Measurements from ENCODE around the gene PTTG1IP2. TPM values are rescaled to one million over a fixed set of nuclear protein-coding genes. Genes with fewer than 3 reads are reported as not detected.

Gene PTTG1IP2
- total and polyA plus RNA-seq, 9 of the 15 experiments (the other 6 are each of a cell fraction or from before 2014, with no cell fraction given), result not detected

DNA sequence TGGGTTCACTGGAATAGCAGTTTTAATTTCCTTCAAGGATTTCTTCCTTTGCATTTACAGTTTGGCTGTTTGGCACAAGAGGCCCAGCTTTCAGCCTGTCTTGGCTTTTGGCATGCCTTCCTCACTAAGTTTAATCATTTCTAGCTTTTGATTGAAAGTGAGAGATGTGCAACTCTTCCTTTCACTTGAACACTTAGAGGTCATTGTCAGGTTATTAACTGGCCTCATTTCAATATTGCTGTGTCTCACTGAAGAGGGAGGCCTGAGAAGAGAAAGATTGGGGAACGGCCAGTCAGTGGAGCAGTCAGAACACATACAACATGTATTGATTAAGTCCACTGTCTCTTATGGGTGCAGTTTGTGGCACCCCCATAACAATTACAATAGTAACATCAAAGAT lies 33.9 kb downstream of the PTTG1IP2 start:
- H3K9ac ChIP-seq (ENCODE audit: insufficient read depth in 1 of 2, low read depth in 2 of 2, low read length in 2 of 2), result no peak overlapping the region
- H3K27ac ChIP-seq (ENCODE audit: extremely low read depth, low read depth, low read length), result no peak overlapping the region
- WGBS (ENCODE audit: insufficient coverage, low coverage, missing lambda C conversion rate), result 0% methylated on average over 1 of the region's 1 CpG
- no peak overlapping the region for H3K4me3 ChIP-seq
- intact Hi-C loops (cut with micrococcal nuclease) (no loop called here), in situ Hi-C loops (cut with MboI) (no loop called here)
- no peaks in the 10 kb centered on the region for H3K79me2 ChIP-seq (ENCODE audit: control insufficient read depth, insufficient read depth, low read length)
- H3K27me3 ChIP-seq (ENCODE audit: control insufficient read depth in 2 of 2, insufficient read depth in 2 of 2, low read length in 2 of 2), result no peaks in the 10 kb centered on the region
- H3K9me1 ChIP-seq (ENCODE audit: control insufficient read depth, insufficient read depth, low read length), result no peaks in the 10 kb centered on the region
- no peak for FAIRE-seq
- no peak for ATAC-seq
- CTCF ChIA-PET (ENCODE audit: low intra/inter-chr PET ratio), result no interaction called here
- no peaks in the 10 kb centered on the region for H3K9me3 ChIP-seq (replicated peaks; ENCODE audit: control insufficient read depth, insufficient read depth, low read depth, low read length)
- no peaks in the 10 kb centered on the region for H3K4me1 ChIP-seq (replicated peaks in 1 of 2; ENCODE audit: control insufficient read depth in 2 of 2, insufficient read depth in 2 of 2, low read length in 2 of 2)
- no peak overlapping the region for H3K4me2 ChIP-seq (ENCODE audit: insufficient read depth, low read length)
- BruUV-seq (replicated peaks), result no TSS peak
- POLR2A ChIA-PET, result no interaction called here
- H4K20me1 ChIP-seq (replicated peaks; ENCODE audit: control insufficient read depth, insufficient read depth, low read length), result no peaks in the 10 kb centered on the region
- no peaks in the 10 kb centered on the region for H3K36me3 ChIP-seq (ENCODE audit: control insufficient read depth, insufficient read depth, low read length)
- no peak overlapping the region for H2AFZ ChIP-seq (ENCODE audit: low read depth, low read length)
- no peak for DNase-seq (ENCODE audit: extremely low read depth in 1 of 4, low spot score in 3 of 4)
- no peak for TF ChIP-seq SRSF3 (IDR thresholded peaks at IDR 0.05; ENCODE audit: insufficient read depth, low read length)
- no peak for TF ChIP-seq MIER1 (IDR thresholded peaks at IDR 0.05; ENCODE audit: low read depth)
- TF ChIP-seq, protein P1, sequence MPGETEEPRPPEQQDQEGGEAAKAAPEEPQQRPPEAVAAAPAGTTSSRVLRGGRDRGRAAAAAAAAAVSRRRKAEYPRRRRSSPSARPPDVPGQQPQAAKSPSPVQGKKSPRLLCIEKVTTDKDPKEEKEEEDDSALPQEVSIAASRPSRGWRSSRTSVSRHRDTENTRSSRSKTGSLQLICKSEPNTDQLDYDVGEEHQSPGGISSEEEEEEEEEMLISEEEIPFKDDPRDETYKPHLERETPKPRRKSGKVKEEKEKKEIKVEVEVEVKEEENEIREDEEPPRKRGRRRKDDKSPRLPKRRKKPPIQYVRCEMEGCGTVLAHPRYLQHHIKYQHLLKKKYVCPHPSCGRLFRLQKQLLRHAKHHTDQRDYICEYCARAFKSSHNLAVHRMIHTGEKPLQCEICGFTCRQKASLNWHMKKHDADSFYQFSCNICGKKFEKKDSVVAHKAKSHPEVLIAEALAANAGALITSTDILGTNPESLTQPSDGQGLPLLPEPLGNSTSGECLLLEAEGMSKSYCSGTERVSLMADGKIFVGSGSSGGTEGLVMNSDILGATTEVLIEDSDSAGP (CRISPR knock-in tag; IDR thresholded peaks at IDR 0.05), result no peak
- TF ChIP-seq XRCC4 (IDR thresholded peaks at IDR 0.05; ENCODE audit: extremely low read depth, insufficient read depth, insufficient read length), result no peak
- TF ChIP-seq PRMT5 (CRISPR knock-in tag; IDR thresholded peaks at IDR 0.05), result no peak
- TF ChIP-seq, protein P2, sequence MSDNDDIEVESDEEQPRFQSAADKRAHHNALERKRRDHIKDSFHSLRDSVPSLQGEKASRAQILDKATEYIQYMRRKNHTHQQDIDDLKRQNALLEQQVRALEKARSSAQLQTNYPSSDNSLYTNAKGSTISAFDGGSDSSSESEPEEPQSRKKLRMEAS (CRISPR knock-in tag; IDR thresholded peaks at IDR 0.05), result no peak
- no peak for TF ChIP-seq REST (IDR thresholded peaks at IDR 0.05; ENCODE audit: borderline replicate concordance)
- TF ChIP-seq REST (CRISPR knock-in tag; IDR thresholded peaks at IDR 0.05; ENCODE audit: low read depth), result no peak
- TF ChIP-seq NKRF (IDR thresholded peaks at IDR 0.05; ENCODE audit: borderline replicate concordance), result no peak
- no peak for TF ChIP-seq SP1 (CRISPR knock-in tag; IDR thresholded peaks at IDR 0.05)
- no peak for TF ChIP-seq RFX1 (IDR thresholded peaks at IDR 0.05)
